Adipocyte (in vitro differentiated cells): ENCODE results near the gene ZNF708.
"Not testable (repeated sequence)": the region's sequence is repeated elsewhere in the genome, so short reads cannot be mapped to it uniquely, and the experiment has no call there.

Experiments
- DNase-seq: peaks from one replicate; pipeline ENCODE4 v3.0.0-alpha.2; 2015; ENCODE audit warnings: low read depth
- H3K27me3 ChIP-seq: replicated peaks from 2 replicates; pipeline ENCODE4 v1.7.0; 2013; ENCODE audit warnings: mild to moderate bottlenecking, low read length, moderate library complexity; ENCODE audit not compliant: control insufficient read depth, insufficient read depth
- H3K36me3 ChIP-seq: 2 replicates; pipeline ENCODE4 v1.7.0; 2013; ENCODE audit warnings: low read length, mild to moderate bottlenecking, moderate library complexity; ENCODE audit not compliant: control insufficient read depth, insufficient read depth, severe bottlenecking
- H3K4me1 ChIP-seq: 2 replicates; pipeline ENCODE4 v1.7.0; 2013; ENCODE audit warnings: mild to moderate bottlenecking, low read length, moderate library complexity; ENCODE audit not compliant: control insufficient read depth, insufficient read depth
- H3K4me3 ChIP-seq: 2 replicates; pipeline ENCODE4 v1.7.0; 2013; ENCODE audit warnings: mild to moderate bottlenecking, low read length, moderate library complexity
- H3K9ac ChIP-seq: 2 replicates; pipeline ENCODE4 v1.7.0; 2013; ENCODE audit warnings: mild to moderate bottlenecking, low read length, moderate library complexity
- H3K9me3 ChIP-seq: 2 replicates; pipeline ENCODE4 v1.7.0; 2013; ENCODE audit warnings: mild to moderate bottlenecking, low read length, moderate library complexity; ENCODE audit not compliant: control insufficient read depth

ZNF708 gene

DNA sequence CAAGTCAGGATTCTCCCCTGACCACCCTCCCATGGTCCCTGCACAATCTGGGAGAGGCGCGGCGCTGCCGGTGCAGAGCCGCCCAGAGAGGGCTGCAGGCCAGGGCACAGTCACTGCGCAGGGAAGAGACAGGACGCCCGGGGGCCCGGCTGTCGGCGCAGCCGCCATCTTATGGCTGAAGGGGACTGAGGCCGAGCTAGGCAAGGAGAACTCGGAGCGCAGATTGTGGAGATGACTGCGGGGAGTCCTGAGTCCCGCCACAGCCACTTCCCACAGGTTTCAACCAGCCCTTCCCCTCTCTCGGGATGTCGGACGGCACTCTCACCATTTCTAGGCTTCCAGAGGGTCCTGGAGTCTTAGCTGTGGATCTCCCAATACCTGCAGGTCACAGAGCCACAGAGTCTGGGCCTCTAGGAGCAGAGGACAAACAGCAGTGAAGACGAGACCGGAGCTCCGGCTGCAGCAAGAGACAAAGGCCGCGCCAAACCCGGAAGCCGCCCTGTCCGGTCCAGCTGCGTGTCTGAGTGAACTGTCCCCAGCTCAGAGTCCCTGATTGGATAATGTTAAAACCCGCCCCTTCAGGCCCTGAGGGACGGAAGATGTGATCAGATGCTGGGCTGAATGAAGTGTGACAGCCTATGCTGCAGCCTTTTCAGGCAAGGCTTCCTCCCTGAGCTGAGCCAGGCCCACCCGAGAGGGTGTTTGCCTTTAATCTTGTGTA lies at the start of gene ZNF708:
ZNF708 (minus strand) TSS at position 526 of the 721 bp plus-strand sequence; CDS start at position 328, 198 bp downstream.
- peak within 1 kb of the TSS; percentile 95 for H3K9ac ChIP-seq
- peaks cover 3% of the 10 kb centered on the region for H3K4me1 ChIP-seq
- peak; percentile 97 for DNase-seq
- H3K4me3 ChIP-seq = peak within 1 kb of the TSS; percentile 91
- H3K27me3 ChIP-seq = no peaks in the 10 kb centered on the region
- peaks cover 17% of the 10 kb centered on the region for H3K36me3 ChIP-seq
- H3K9me3 ChIP-seq = peaks cover 4% of the 10 kb centered on the region

GRCh38 chr19:21362291-21362690 lies 33.1 kb upstream of the ZNF708 start:
- peaks cover 32% of the 10 kb centered on the region for H3K36me3 ChIP-seq
- no peak overlapping the region for H3K4me3 ChIP-seq
- H3K27me3 ChIP-seq = no peaks in the 10 kb centered on the region
- H3K9ac ChIP-seq = no peak overlapping the region
- no peaks in the 10 kb centered on the region for H3K4me1 ChIP-seq
- no peak for DNase-seq
- H3K9me3 ChIP-seq = peaks cover 10% of the 10 kb centered on the region

DNA sequence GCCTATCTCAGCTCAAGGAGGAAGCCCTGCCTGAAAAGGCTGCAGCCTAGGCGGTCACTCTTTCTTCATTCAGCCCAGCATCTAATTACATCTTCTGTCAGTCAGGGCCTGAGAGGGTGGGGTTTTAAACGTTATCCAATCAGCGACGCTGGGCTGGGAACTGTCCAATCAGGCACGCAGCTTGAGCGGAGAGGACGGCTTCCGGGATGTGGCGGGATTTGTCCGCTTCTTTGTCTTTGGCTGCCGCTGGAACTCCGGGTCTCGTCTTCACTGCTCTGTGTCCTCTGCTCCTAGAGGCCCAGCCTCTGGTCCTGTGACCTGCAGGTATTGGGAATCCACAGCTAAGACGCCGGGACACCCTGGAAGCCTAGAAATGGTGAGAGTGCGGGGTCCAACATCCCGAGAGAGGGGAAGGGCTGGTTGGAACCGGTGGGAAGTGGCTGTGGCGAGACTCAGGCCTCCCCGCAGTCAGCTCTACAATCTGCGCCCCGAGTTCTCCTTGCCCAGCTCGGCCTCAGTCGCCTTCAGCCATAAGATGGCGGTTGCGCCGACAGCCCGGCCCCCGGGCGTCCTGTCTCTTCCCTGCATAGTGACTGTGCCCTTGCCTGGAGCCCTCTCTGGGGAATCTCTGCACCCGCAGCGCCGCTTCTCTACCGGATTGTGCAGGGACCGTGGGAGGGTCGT lies 29.7 kb upstream of the ZNF708 start, which contains the start of gene ZNF738:
ZNF738 (plus strand) TSS at position 233 of the 684 bp plus-strand sequence; CDS start at position 374, 141 bp downstream.
- Histone ChIP-seq H3K9me3 (no peaks in the 10 kb centered on the region), H3K27me3 (no peaks in the 10 kb centered on the region), H3K4me1 (no peaks in the 10 kb centered on the region), H3K9ac (peak within 1 kb of the TSS; percentile 87), H3K4me3 (peak within 1 kb of the TSS; percentile 93), H3K36me3 (peaks cover 10% of the 10 kb centered on the region)
- DNase-seq = peak; percentile 98

DNA sequence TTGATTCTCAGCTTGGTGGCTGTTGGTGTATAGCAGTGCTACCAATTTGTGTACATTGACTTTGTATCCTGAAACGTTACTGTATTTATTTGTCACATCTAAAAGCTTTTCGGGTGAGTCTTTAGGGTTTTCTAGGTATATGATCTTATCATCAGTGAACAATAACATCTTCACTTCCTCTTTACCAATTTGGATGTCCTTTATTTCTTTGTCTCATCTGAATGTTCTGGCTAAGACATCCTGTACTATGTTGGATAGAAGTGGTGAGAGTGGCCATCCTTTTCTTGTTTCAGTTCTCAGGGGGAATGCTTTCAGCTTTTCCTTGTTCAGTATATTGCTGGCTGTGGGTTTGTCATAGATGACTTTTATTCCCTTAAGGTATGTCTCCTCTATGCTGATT lies 23.6 kb upstream of the ZNF708 start:
- no peaks in the 10 kb centered on the region for H3K36me3 ChIP-seq
- no peaks in the 10 kb centered on the region for H3K4me1 ChIP-seq
- H3K4me3 ChIP-seq = no peak overlapping the region
- peaks cover 6% of the 10 kb centered on the region for H3K9me3 ChIP-seq
- DNase-seq = no peak
- H3K9ac ChIP-seq = no peak overlapping the region
- H3K27me3 ChIP-seq = no peaks in the 10 kb centered on the region

DNA sequence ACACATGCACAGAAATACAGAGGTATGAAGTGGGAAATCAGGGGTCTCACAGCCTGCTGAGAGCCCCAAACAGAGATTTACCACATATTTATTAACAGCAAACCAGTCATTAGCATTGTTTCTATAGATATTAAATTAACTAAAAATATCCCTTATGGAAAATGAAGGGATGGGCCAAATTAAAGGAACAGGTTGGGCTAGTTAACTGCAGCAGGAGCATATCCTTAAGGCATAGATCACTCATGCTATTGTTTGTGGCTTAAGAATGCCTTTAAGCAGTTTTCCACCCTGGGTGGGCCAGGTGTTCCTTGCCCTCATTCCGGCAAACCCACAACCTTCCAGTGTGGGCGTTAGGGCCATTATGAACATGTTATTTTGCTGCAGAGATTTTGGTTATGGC lies 15.6 kb upstream of the ZNF708 start:
- not testable (repeated sequence) for H3K27me3 ChIP-seq, DNase-seq, H3K4me3 ChIP-seq, H3K9me3 ChIP-seq, H3K4me1 ChIP-seq, H3K36me3 ChIP-seq, H3K9ac ChIP-seq

DNA sequence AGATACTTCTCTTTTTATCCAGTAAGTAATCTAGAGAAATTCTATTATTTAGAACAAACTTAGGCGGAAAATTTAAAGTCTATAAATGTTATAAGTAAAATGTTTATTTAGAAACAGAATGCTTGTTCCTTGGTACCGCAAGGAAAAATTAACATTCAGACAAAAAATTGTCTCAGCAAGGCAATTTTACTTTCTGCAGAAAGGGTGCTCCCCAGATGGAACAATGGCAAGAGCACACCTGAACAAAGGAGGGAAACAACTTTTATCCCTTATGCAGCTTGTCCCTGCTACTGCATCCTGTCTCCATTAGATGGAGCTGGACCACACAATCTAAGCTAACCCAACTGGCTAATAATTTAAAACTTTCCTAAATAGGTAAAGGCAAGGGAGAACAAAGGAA lies 6.5 kb upstream of the ZNF708 start:
- H3K27me3 ChIP-seq = no peaks in the 10 kb centered on the region
- no peak overlapping the region for H3K4me3 ChIP-seq
- H3K9me3 ChIP-seq = peaks cover 19% of the 10 kb centered on the region
- H3K9ac ChIP-seq = no peak overlapping the region
- no peak for DNase-seq
- no peaks in the 10 kb centered on the region for H3K36me3 ChIP-seq
- no peaks in the 10 kb centered on the region for H3K4me1 ChIP-seq

GRCh38 chr19:21328406-21328805 lies 804 bp downstream of the ZNF708 start:
- peak; percentile 31 for DNase-seq
- peak overlapping the region; percentile 91 for H3K4me3 ChIP-seq
- peaks cover 4% of the 10 kb centered on the region for H3K9me3 ChIP-seq
- peak overlapping the region; percentile 95 for H3K9ac ChIP-seq
- H3K36me3 ChIP-seq = peaks cover 17% of the 10 kb centered on the region
- H3K27me3 ChIP-seq = no peaks in the 10 kb centered on the region
- H3K4me1 ChIP-seq = peaks cover 6% of the 10 kb centered on the region

DNA sequence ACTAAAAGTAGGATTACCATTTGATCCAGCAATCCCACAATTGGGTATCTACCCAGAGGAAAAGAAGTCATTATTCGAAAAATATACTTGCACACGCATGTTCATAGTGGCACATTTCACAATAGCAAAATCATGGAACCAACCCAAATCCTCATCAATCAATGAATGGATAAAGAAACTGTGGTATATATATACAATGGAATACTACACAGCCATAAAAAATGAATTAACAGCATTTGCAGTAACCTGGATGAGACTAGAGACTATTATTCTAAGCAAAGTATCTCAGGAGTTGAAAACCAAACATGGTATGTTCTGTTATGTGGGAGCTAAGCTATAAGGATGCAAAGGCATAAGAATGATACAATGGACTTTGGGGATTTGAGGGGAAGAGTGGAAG lies 3.0 kb downstream of the ZNF708 start:
- H3K27me3 ChIP-seq = no peaks in the 10 kb centered on the region
- DNase-seq = no peak
- H3K4me1 ChIP-seq = peaks cover 24% of the 10 kb centered on the region
- H3K36me3 ChIP-seq = peaks cover 17% of the 10 kb centered on the region
- H3K9me3 ChIP-seq = peaks cover 4% of the 10 kb centered on the region
- no peak overlapping the region for H3K9ac ChIP-seq
- H3K4me3 ChIP-seq = no peak overlapping the region

DNA sequence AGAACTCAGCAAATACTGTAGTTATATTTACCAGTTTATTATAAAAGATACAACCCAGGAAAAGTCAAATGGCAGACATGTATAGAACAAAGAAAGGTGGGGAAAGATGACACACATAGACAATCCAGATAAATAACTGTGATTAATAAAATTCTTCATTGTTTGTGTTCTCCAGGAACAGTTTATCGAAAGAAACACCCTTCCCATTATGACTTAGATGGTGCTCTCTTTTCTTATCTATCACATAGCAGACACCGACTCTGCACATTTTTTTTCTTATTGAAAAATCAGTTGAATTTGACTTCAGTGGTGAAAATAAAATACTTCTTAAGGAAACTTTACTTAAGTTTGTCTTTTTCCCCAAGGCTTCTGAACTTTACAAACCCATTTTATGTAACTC lies 6.2 kb downstream of the ZNF708 start:
- peak overlapping the region; percentile 74 for H3K9ac ChIP-seq
- DNase-seq = no peak
- H3K27me3 ChIP-seq = no peaks in the 10 kb centered on the region
- peaks cover 27% of the 10 kb centered on the region for H3K36me3 ChIP-seq
- H3K4me3 ChIP-seq = peak overlapping the region; percentile 53
- peaks cover 25% of the 10 kb centered on the region for H3K4me1 ChIP-seq
- H3K9me3 ChIP-seq = peaks cover 5% of the 10 kb centered on the region

- H3K4me3 ChIP-seq = peak overlapping the region; percentile 53
- peak overlapping the region; percentile 74 for H3K9ac ChIP-seq
- H3K4me1 ChIP-seq = peaks cover 23% of the 10 kb centered on the region
- H3K27me3 ChIP-seq = no peaks in the 10 kb centered on the region
- no peak for DNase-seq
- peaks cover 10% of the 10 kb centered on the region for H3K9me3 ChIP-seq
- peaks cover 32% of the 10 kb centered on the region for H3K36me3 ChIP-seq
Measured at GRCh38 chr19:21322528-21322927, 6.7 kb downstream of the ZNF708 start.

DNA sequence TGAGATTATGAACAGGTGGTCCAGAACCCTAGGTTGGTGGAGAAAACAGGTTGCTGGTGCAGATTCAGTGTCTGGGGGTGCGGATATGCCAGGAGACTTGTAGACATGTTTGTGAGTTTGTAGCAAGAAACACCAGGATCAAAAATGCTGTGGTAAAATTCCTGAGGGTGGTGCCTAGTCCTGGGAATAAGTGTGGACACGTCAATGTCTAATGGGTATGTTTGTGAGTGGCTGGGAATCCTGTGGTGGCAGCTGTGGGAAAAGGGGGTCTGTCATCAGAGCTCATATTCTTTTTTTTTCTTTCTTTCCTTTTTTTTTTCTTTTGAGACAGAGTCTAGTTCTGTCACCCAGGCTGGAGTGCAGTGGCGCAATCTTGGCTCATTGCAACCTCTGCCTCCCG lies 7.2 kb downstream of the ZNF708 start:
- no peak for DNase-seq
- H3K9me3 ChIP-seq = peaks cover 11% of the 10 kb centered on the region
- peaks cover 35% of the 10 kb centered on the region for H3K36me3 ChIP-seq
- H3K4me1 ChIP-seq = peaks cover 23% of the 10 kb centered on the region
- H3K27me3 ChIP-seq = no peaks in the 10 kb centered on the region
- H3K9ac ChIP-seq = peak overlapping the region; percentile 74
- no peak overlapping the region for H3K4me3 ChIP-seq
